ENCODE results near the gene CERS3. TPM values are rescaled to one million over a fixed set of nuclear protein-coding genes. Genes with fewer than 3 reads are reported as not detected.

CERS3 gene
- polyA plus RNA-seq (8.4 to 29.1 TPM (median 23.5 TPM) in 3 replicates), polyA minus RNA-seq (12.7 to 26.8 TPM (median 25.0 TPM) in 3 replicates)
- polyA plus RNA-seq (2011; ENCODE audit: low read depth): 126 TPM
- polyA plus RNA-seq (2011; cell fraction: cytosol; rRNA removed): 6.8 and 9.8 TPM in 2 replicates
- polyA plus RNA-seq (2011; cell fraction: nucleus; rRNA removed): 21.9 and 29.2 TPM in 2 replicates
- 14.1 and 104 TPM in 2 replicates for polyA plus RNA-seq (2012; ENCODE audit: low replicate concordance)
- polyA minus RNA-seq (2011; cell fraction: cytosol; rRNA and poly(A)+ RNA removed): 8.4 TPM
- polyA minus RNA-seq (2011; cell fraction: nucleus; rRNA and poly(A)+ RNA removed): 24.1 and 38.4 TPM in 2 replicates

DNA sequence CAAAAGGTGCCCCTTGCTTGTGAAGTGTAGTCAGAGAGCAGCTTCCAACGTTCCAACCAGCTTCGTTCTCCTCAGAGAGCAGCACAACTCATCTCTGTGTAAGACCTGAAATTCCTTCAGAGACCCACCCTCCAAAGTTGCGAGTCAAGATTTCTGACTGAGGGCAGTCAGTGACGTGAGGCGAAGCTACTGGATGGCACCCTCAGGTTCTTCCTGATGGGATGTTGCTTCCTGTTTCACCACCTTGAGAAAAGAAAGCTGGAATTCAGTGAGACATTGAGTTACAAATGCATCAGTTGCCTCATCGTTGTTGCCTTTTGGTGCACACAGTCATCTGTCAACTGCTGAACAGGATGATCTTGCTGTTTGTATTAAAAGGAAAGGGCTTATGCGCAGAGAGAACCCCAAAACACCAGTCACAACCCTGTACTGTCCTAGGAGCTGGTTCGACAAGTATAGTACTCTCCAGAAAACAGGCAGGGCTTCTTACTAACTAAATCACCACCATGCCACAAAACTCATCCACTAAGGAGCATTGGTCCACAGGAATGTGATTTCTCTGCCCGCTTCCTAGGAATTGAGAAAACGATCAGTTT, at the start of gene CERS3:
CERS3 (minus strand) TSS at position 118 of the 596 bp plus-strand sequence. CDS start 27,101 bp downstream, outside the sequence.
- H3K4me1 ChIP-seq (ENCODE audit: control insufficient read depth, extremely low read depth, insufficient read depth, low read length): peaks cover 21% of the 10 kb centered on the region

GRCh38 chr15:100573526-100573925, 44.8 kb upstream of the CERS3 start:
- no peak overlapping the region for H3K9ac ChIP-seq (ENCODE audit: control insufficient read depth, extremely low read depth, insufficient read depth, low read length)
- TF ChIP-seq EZH2 (IDR thresholded peaks at IDR 0.05; ENCODE audit: low read length): no peak
- DNase-seq (ENCODE audit: low read depth, low spot score): no peak
- H3K4me3 ChIP-seq (ENCODE audit: control insufficient read depth in 2 of 3, extremely low read depth in 1 of 3, insufficient read depth in 2 of 3, low read depth in 1 of 3, low read length in 3 of 3): no peak overlapping the region
- H3K27ac ChIP-seq (ENCODE audit: control insufficient read depth, insufficient read depth, low read length): no peak overlapping the region
- no peak overlapping the region for H3K4me2 ChIP-seq (ENCODE audit: control insufficient read depth, extremely low read depth, insufficient read depth, low read depth, low read length)
- no peak overlapping the region for H2AFZ ChIP-seq (ENCODE audit: control insufficient read depth, low read length)
- no peak for FAIRE-seq
- no peaks in the 10 kb centered on the region for H3K79me2 ChIP-seq (ENCODE audit: control insufficient read depth, insufficient read depth, low read length)
- peaks cover 9 to 12% of the 10 kb centered on the region in 2 experiments for H3K36me3 ChIP-seq (ENCODE audit: control insufficient read depth in 2 of 2, extremely low read depth in 1 of 2, insufficient read depth in 2 of 2, low read length in 2 of 2)
- no peaks in the 10 kb centered on the region for H3K9me3 ChIP-seq (ENCODE audit: control insufficient read depth, low read depth, low read length)
- no peaks in the 10 kb centered on the region for H4K20me1 ChIP-seq (ENCODE audit: control insufficient read depth, extremely low read depth, insufficient read depth, low read length)
- H3K27me3 ChIP-seq (ENCODE audit: control insufficient read depth, extremely low read depth, insufficient read depth, low read length): no peaks in the 10 kb centered on the region
- dilution Hi-C loops (cut with MboI; ENCODE audit: extremely low pct_ligation_motif_present, low sequenced_read_pairs): no loop called here
- no peaks in the 10 kb centered on the region for H3K4me1 ChIP-seq (ENCODE audit: control insufficient read depth, extremely low read depth, insufficient read depth, low read length)
- H3K9me1 ChIP-seq (ENCODE audit: control insufficient read depth, extremely low read depth, insufficient read depth, low read length): no peaks in the 10 kb centered on the region

More for the DNA sequence above, at the start of gene CERS3:
- H3K79me2 ChIP-seq (ENCODE audit: control insufficient read depth, insufficient read depth, low read length): peaks cover 2% of the 10 kb centered on the region
- peak within 1 kb of the TSS; percentile 82 for H3K9ac ChIP-seq (ENCODE audit: control insufficient read depth, extremely low read depth, insufficient read depth, low read length)
- H4K20me1 ChIP-seq (ENCODE audit: control insufficient read depth, extremely low read depth, insufficient read depth, low read length): no peaks in the 10 kb centered on the region
- no peaks in the 10 kb centered on the region for H3K9me3 ChIP-seq (ENCODE audit: control insufficient read depth, low read depth, low read length)
- no peak for DNase-seq (ENCODE audit: low read depth, low spot score)
- H3K4me3 ChIP-seq (ENCODE audit: control insufficient read depth in 2 of 3, extremely low read depth in 1 of 3, insufficient read depth in 2 of 3, low read depth in 1 of 3, low read length in 3 of 3): peak within 1 kb of the TSS; percentile 49 to 94 (median 49)
- FAIRE-seq: peak; percentile 98
- H3K36me3 ChIP-seq (ENCODE audit: control insufficient read depth in 2 of 2, extremely low read depth in 1 of 2, insufficient read depth in 2 of 2, low read length in 2 of 2): no peaks in the 10 kb centered on the region
- peak within 1 kb of the TSS; percentile 81 for H3K4me2 ChIP-seq (ENCODE audit: control insufficient read depth, extremely low read depth, insufficient read depth, low read depth, low read length)
- no peaks in the 10 kb centered on the region for H3K27me3 ChIP-seq (ENCODE audit: control insufficient read depth, extremely low read depth, insufficient read depth, low read length)
- dilution Hi-C loops (cut with MboI; ENCODE audit: extremely low pct_ligation_motif_present, low sequenced_read_pairs): no loop called here
- no peaks in the 10 kb centered on the region for H3K9me1 ChIP-seq (ENCODE audit: control insufficient read depth, extremely low read depth, insufficient read depth, low read length)
- H3K27ac ChIP-seq (ENCODE audit: control insufficient read depth, insufficient read depth, low read length): peak within 1 kb of the TSS; percentile 87
- no peak for TF ChIP-seq CTCF (optimal IDR thresholded peaks at IDR 0.05 in 1 of 3, IDR thresholded peaks at IDR 0.05 in 1 of 3, conservative IDR thresholded peaks at IDR 0.05 in 1 of 3; ENCODE audit: extremely low read depth in 1 of 3, insufficient read depth in 2 of 3, low read length in 3 of 3)
- no peak for TF ChIP-seq EZH2 (IDR thresholded peaks at IDR 0.05; ENCODE audit: low read length)
- H2AFZ ChIP-seq (ENCODE audit: control insufficient read depth, low read length): peak within 1 kb of the TSS; percentile 64
